GM18873 (cell line): ENCODE measurements around the gene SLC13A5.
"Not testable (repeated sequence)": the region's sequence is repeated elsewhere in the genome, so short reads cannot be mapped to it uniquely, and the experiment has no call there.

Experiments used
- ATAC-seq: cut with Tn5 transposase; IDR thresholded peaks from one replicate; pipeline ENCODE4 v1.9.1; 2021; ENCODE audit warnings: mild to moderate bottlenecking, moderate library complexity, moderate number of reproducible peaks; ENCODE audit not compliant: unreplicated experiment, low FRiP score

SLC13A5 gene

GRCh38 chr17:6711681-6712057 lies 1.5 kb downstream of the SLC13A5 start:
- ATAC-seq: no peak

GRCh38 chr17:6711081-6711674 lies 2.0 kb downstream of the SLC13A5 start:
- ATAC-seq: no peak

- no peak for ATAC-seq
Measured at GRCh38 chr17:6710317-6710716, 2.9 kb downstream of the SLC13A5 start.

GRCh38 chr17:6708357-6708961 lies 4.7 kb downstream of the SLC13A5 start:
- ATAC-seq: no peak

GRCh38 chr17:6706996-6707395 lies 6.2 kb downstream of the SLC13A5 start:
- no peak for ATAC-seq

GRCh38 chr17:6706499-6706898 lies 6.7 kb downstream of the SLC13A5 start:
- ATAC-seq: no peak

- ATAC-seq: no peak
Measured at GRCh38 chr17:6704470-6705052, 8.6 kb downstream of the SLC13A5 start.

GRCh38 chr17:6703751-6704150 lies 9.4 kb downstream of the SLC13A5 start:
- no peak for ATAC-seq

GRCh38 chr17:6702567-6703215 lies 10.5 kb downstream of the SLC13A5 start:
- no peak for ATAC-seq

- ATAC-seq: no peak
Measured at GRCh38 chr17:6701719-6702118, 11.4 kb downstream of the SLC13A5 start.

GRCh38 chr17:6700948-6701307 lies 12.2 kb downstream of the SLC13A5 start:
- no peak for ATAC-seq

GRCh38 chr17:6699997-6700947 lies 12.9 kb downstream of the SLC13A5 start:
- no peak for ATAC-seq

- no peak for ATAC-seq
Measured at GRCh38 chr17:6698004-6698403, 15.2 kb downstream of the SLC13A5 start.

GRCh38 chr17:6696906-6697305 lies 16.3 kb downstream of the SLC13A5 start:
- ATAC-seq: no peak

GRCh38 chr17:6695565-6695964 lies 17.6 kb downstream of the SLC13A5 start:
- no peak for ATAC-seq

- no peak for ATAC-seq
Measured at GRCh38 chr17:6695051-6695450, 18.1 kb downstream of the SLC13A5 start.

- not testable (repeated sequence) for ATAC-seq
Measured at GRCh38 chr17:6691958-6692357, 21.2 kb downstream of the SLC13A5 start.

GRCh38 chr17:6691546-6691945 lies 21.6 kb downstream of the SLC13A5 start:
- ATAC-seq: no peak

- no peak for ATAC-seq
Measured at GRCh38 chr17:6690641-6691040, 22.5 kb downstream of the SLC13A5 start.

- no peak for ATAC-seq
Measured at GRCh38 chr17:6688944-6689343, 24.2 kb downstream of the SLC13A5 start.

- ATAC-seq: no peak
Measured at GRCh38 chr17:6686026-6686425, 27.1 kb downstream of the SLC13A5 start.
